GM21423 (cell line): ENCODE measurements around the gene CNIH2.
A peak's percentile ranks its signal among the peaks of the same experiment; 100 is the strongest.
"Not testable (repeated sequence)": the region's sequence is repeated elsewhere in the genome, so short reads cannot be mapped to it uniquely, and the experiment has no call there.

Experiments used
- ATAC-seq: cut with Tn5 transposase; IDR thresholded peaks from one replicate; pipeline ENCODE4 v1.9.1; 2021; ENCODE audit warnings: mild to moderate bottlenecking, moderate library complexity; ENCODE audit not compliant: unreplicated experiment

Gene CNIH2

GRCh38 chr11:66275984-66276612, 1.9 kb upstream of the CNIH2 start:
- ATAC-seq, result no peak

DNA sequence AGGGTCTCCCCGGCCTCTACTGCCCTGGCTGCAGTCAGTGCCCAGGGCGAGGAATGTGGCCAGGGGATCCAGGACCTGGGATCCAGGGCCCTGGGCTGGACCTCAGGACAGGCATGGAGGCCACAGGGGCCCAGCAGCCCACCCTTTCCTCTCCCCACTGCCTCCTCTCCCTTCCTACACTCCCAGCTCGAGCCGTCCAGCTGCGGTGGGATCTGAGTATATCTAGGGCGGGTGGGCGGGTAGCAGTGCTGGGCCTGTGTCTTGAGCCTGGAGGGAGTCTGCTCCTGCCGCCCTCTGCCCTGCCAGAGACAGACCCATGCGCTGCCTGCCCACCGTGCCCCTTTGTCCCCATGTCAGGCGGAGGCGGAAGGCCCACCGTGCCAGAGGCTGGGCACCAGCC, 1.4 kb upstream of the CNIH2 start:
- ATAC-seq, result not testable (repeated sequence)

- ATAC-seq, result not testable (repeated sequence)
Measured at GRCh38 chr11:66277064-66277463, 911 bp upstream of the CNIH2 start.

- no peak for ATAC-seq
Measured at GRCh38 chr11:66278363-66279091, 552 bp downstream of the CNIH2 start.

GRCh38 chr11:66279092-66279734, 1.2 kb downstream of the CNIH2 start:
- ATAC-seq, result no peak

GRCh38 chr11:66280428-66280827, 2.5 kb downstream of the CNIH2 start:
- no peak for ATAC-seq

DNA sequence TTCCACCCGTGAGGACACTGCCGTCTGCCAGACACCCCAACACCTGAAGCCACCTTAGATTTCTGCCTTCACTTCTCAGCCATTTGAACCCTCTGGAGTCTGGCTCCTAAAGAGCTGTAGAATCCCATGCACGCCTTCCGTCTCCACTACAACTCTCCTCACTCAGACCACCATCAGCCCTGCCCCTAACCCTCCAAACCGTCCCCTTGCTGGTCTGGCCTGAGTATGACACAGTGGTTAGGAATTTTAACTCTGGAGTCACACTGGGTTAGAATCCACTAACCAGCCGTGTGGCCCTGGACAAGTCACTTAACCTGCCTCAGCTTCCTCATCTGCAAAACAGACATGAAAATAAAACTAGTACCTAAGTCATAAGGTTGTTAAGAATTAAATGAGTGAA, 3.0 kb downstream of the CNIH2 start:
- no peak for ATAC-seq

DNA sequence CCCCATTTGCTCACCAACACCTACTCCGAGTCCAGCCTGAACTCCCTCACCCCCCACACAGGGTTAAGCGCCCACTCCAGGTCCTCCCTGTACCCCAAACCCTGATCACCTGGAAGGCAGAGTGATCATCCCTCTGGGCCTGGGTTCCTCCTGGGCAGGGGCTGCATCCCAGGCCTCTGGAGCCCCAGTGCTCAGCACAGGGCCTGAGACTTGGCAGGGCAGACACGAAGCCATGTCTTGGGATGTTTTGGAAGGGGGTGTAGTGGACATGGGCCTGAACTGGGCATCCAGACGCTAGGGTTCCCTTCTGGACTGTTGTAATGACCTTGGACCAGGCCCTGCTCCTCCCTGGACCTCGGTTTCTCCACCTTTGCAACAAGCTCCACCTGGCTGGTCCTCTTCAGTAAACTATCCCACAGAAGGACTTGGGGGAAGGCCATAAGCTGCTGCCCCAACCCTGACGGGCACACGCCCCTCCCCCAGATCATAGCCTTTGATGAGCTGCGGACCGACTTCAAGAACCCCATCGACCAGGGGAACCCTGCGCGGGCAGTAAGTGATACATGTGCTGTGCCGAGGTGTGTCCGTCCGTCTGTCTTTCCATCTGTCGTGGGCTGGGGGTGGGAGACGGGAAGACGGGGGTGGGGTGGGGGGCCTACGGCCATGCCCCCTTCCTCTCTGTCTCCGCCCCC, 3.9 kb downstream of the CNIH2 start:
- ATAC-seq, result no peak

DNA sequence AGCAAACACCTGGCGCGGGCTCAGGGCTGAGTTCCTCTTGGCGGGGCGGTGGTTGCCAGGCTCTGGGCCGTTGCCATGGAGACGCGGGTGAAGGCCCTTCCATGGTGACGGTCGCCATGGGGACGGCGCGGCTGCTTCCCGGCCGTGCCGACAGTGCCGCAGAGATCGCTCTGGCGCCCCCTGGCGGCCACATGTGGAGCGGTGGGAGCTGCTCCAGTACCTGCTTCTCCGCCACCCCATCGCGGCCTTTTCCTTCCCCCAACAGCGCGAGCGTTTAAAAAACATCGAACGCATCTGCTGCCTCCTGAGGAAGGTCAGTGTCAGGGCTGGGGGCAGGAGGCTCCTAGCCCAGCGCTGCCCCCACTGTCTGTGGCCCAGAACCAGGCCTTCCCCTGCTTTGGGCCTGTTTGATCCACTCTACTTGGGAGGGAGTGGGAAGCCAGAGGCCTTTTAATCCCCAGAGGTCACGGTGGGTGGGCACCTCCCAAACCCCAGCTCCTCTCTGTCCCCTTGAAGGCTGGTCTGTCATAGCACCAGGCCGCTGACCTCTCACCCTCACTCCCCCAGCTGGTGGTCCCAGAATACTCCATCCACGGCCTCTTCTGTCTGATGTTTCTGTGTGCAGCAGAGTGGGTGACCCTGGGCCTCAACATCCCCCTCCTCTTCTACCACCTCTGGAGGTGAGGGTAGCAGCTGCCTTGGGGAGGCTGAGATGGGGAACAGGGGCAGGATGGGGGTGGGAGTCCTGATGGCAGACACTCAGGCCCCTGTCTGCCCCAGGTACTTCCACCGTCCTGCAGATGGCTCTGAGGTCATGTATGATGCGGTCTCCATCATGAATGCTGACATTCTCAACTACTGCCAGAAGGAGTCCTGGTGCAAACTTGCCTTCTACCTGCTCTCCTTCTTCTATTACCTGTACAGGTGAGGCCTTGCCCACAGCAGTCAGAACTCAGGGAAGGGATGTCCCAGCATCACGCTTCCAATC, 4.8 kb downstream of the CNIH2 start:
- ATAC-seq, result peak; percentile 79

DNA sequence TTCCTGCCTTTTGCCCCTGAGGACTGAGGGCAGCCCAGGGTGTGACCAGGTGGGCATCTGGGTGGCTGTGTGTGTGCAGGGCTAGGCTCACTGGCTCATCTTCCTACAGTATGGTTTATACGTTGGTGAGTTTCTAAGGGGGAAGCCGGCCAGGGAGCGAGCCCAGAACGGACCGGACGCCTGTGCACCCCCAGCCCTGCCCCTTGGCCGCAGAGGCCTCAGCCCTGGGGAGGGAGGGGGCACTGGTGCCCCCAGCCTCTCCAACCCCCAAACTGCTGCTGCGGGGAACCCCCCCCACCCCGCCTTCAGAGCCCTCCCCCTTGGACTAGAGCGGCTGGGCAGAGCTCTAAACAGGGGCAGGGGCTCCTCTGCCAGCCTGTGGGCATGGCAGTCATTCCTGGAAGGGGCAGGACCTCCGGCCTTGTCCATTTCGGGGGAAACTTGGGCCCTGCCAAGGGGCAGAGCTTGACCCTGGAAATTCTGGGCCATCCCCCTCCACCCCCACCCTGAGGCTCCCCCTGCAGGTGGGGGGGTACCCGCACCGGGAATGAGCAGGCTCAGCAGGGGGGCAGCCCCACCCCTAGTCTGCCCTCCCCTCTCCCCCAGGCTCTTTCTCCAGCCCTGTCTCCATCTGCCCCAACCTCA, 5.6 kb downstream of the CNIH2 start:
- no peak for ATAC-seq

DNA sequence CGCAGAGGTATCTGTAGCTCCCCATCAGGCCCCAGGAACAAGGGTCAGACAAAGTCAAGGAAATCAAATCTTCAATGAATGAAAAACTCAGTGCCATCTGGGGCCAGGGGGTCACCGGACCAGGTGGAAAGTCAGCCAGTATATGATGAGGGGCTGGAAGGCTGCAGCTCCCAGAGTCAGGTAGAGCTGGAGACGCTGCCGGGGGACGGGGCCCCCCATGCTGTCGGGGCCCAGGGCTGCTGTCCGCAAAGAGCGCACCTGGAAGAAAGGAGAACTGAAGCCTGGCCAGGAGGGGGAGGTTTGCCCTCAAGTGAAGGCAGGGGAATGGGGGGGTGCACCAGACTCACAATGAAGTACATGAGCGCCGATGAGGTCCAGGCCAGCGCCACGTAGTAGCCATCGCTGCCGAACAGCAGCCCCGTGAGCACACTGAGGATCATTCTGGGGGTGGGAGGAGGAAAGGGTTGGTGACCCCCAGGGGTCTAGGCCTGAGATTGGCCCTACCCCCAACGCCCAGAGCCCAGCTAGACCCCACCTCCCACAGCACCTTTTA, 6.6 kb downstream of the CNIH2 start:
- no peak for ATAC-seq

GRCh38 chr11:66285250-66285947, 7.4 kb downstream of the CNIH2 start:
- ATAC-seq, result no peak

DNA sequence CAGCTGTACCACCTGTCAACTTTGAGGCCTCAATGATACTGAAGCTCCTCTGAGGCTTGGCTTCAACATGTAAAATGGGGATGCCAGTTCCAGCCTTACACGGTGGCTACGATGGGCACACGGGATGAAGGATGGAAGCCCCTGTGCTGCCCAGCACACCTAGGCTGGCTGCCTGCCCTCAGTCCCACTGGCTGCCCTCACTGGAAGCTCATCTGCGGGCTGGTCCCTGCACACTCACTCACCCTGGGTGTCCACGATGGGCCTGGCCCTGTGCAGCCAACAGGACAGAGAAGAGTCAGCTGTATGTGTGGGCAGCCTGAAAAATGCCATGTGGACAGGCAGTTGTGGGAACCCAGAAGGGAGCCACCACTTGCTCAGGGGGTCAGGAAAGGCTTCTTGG, 8.7 kb downstream of the CNIH2 start:
- ATAC-seq, result no peak

DNA sequence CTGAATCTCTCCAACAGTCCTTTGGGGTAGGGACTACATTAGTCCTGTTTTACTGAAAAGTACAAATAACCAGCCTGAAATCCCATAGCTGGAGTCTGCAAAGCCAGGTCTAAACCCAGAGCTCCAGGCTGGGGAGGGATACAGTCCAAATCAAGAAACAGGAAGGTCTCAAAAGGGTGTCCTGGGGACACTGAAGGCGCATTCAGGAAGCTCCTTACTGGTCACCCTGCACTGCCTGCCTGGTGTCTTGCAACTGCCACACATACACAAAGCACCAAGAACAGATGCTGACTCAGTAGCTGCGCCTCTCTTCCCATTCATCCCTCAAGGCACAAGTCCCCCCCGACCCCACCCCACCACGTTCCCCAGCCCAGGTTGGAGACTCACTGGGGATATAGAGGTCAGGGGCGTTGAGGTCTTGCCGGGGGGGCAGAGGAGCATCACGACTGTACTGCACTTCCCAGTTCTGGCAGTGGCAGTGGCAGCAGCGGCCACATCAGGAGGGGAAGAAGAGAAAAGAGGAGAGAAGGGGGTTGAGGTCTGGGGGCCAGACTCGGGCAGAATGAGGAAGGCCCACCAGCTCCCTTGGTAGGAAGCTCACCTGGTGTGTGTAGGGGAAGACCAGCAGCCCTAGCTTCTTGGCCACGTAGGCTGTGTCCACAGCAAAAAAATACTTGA, 9.4 kb downstream of the CNIH2 start:
- no peak for ATAC-seq

DNA sequence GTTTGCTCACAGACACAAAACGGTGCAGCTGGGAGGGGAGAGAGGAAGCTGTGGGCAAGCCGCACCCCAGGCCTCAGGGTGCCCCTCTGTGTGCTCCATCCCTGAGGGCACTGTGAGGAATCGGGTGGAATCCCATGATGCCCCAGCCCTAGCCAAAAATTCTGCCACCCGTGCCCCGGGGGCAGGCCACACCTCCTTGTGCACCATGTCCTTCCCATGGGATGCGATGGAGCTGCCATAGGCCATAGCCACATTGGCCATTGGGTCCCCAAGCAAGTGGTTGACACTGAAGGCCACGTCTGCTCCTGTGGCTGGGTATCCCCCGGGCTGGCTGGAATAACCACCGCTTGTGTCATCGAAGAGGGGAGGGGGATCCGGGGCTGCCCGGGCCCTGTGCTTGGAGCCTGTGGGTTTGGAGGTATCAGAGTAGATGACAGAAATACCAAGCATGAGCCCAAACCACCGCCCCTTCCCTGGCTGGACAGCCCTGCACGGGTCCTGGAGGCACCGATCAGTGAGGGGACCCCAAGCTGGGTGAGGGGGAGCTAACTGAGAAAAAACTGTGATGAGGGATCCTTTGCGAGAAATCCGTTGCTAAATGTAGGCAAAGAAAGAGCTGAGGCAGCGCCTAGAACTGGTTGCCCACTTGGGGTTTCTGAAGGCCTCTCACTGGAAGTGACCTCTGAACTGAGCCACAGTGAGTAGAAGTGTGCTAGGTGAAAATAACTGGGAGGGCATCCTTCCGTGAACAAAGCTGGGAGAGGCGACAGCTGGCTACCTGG, 10.1 kb downstream of the CNIH2 start:
- ATAC-seq, result no peak

- ATAC-seq, result peak; percentile 90
Measured at GRCh38 chr11:66288671-66289547, 10.9 kb downstream of the CNIH2 start, which contains the start of gene YIF1A. YIF1A (minus strand) TSS chr11:66289143; CDS start chr11:66288985, 158 bp downstream.
